ENCODE results near the gene MRAS.
"Not testable (repeated sequence)": the region's sequence is repeated elsewhere in the genome, so short reads cannot be mapped to it uniquely, and the experiment has no call there.

Gene MRAS

DNA sequence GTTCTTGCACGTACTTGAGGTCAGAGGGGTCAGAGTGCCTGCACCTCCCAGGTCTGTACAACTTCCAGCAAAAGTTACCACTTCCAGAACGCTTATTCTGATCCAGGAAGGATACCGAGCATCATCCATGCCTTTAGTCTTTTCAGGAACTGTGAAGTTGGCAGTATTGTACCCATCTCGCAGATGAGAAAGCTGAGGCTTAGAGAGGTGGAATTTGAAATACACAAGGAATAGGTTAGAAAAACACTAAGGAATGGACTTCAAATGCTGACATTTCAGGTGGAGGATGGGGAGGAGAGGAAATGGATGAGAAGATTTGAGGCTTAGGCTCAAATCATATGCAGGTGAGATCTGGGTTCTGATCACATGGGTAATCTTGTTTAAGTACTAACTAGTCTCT, 97.3 kb downstream of the MRAS start:
- no peak overlapping the region for H3K4me3 ChIP-seq (ENCODE audit: low read depth, low read length)
- TF ChIP-seq CTCF (IDR thresholded peaks at IDR 0.05; ENCODE audit: low read depth, low read length): no peak

- TF ChIP-seq CTCF (IDR thresholded peaks at IDR 0.05; ENCODE audit: low read depth, low read length): no peak
- no peak overlapping the region for H3K4me3 ChIP-seq (ENCODE audit: low read depth, low read length)
Measured at GRCh38 chr3:138448631-138449030, 100.3 kb downstream of the MRAS start.

DNA sequence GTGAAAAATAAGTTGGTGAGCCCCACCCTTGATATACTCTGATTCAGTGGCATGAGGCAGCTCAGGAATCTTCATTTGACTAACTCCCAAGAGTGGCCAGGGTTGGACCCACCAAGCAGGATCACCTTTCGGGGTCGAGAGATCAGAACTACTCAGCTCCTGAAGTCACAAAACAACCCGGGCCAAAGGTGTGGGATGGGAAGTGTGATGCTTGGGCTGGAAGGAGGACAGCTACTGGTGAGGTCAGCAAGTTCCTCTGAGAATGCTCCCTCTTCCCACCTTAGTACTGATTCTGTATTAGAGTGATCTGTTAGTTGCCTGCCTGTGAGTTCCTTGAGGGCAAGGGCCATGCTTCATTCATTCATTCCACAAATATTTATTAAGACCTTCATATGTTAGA, 101.1 kb downstream of the MRAS start:
- no peak for TF ChIP-seq CTCF (IDR thresholded peaks at IDR 0.05; ENCODE audit: low read depth, low read length)
- H3K4me3 ChIP-seq (ENCODE audit: low read depth, low read length): no peak overlapping the region

DNA sequence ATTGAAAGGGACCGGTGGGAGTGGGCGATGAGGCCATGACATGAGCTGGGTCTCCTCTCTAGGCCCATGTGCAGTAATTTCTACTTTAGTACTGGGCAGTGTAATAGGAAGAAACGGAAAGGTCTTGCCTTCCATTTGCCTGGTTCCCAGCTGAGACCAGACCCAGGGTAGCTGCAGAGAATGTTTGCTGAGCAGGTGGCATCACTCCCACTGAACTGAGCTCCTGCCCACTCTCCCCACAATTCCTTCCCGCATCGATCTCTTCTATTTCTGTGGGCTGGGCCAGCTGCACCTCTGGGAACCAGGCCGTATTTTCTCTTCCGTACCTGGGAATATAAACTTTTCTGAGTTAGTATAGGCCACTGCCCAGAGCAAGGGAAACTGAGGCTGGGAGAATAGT, 101.8 kb downstream of the MRAS start:
- no peak for TF ChIP-seq CTCF (IDR thresholded peaks at IDR 0.05; ENCODE audit: low read depth, low read length)
- no peak overlapping the region for H3K4me3 ChIP-seq (ENCODE audit: low read depth, low read length)

DNA sequence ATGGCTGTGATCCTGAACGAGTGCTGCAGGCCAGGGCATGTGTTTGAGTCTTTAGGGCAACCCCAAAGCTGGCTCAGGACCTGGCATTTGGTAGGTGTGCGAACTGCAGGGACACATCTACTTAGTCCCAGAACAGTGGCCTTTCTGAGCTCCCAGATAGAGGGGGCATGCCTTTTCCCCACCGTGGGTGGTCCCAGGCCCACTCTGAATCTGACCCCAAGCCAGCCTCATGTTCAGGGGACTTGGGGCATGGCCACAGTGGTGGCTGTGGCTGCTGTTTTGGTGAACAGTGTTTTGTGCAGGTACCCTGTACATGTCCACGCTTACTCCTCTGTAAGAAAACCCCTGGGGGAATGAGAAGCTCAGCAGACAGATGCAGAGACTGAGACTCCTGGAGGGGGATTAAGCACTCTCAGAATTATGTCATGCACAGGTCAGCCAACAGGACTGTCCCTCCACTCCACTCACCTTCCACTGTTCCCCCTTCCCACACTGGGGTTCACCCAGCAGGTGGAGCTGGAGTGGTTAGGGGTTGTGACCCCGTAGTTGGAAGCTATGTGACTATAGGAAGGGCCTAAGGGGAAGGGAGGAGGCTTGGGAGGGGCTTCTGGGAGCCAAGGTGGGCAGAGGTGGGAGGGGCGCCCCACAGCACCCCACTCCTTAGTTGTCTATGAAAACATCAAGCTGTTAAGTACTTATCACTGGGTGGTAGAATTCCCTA, 102.5 kb downstream of the MRAS start:
- H3K4me3 ChIP-seq (ENCODE audit: low read depth, low read length): no peak overlapping the region
- no peak for TF ChIP-seq CTCF (IDR thresholded peaks at IDR 0.05; ENCODE audit: low read depth, low read length)

GRCh38 chr3:138451595-138452162, 103.3 kb downstream of the MRAS start:
- H3K4me3 ChIP-seq (ENCODE audit: low read depth, low read length): no peak overlapping the region
- TF ChIP-seq CTCF (IDR thresholded peaks at IDR 0.05; ENCODE audit: low read depth, low read length): no peak

DNA sequence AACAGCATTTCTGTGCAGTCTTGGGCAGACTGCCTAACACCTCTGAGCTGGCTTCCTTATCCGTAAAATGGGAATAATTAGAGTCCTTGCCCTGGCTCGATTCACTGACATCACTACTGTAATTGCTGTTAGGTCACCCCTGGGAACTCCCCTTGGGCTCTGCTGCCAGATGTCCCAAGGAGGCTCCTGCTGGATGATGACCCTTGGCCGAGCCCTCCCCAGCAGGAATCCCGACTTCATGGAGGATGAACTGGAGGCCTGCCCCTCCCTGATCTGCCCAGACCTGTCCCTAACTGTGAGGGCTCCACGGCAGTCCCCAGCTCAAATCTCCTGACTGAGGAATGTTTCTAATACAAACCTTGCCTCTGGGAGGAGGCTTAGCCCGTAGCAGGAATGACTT, 104.1 kb downstream of the MRAS start:
- no peak for TF ChIP-seq CTCF (IDR thresholded peaks at IDR 0.05; ENCODE audit: low read depth, low read length)
- H3K4me3 ChIP-seq (ENCODE audit: low read depth, low read length): no peak overlapping the region

DNA sequence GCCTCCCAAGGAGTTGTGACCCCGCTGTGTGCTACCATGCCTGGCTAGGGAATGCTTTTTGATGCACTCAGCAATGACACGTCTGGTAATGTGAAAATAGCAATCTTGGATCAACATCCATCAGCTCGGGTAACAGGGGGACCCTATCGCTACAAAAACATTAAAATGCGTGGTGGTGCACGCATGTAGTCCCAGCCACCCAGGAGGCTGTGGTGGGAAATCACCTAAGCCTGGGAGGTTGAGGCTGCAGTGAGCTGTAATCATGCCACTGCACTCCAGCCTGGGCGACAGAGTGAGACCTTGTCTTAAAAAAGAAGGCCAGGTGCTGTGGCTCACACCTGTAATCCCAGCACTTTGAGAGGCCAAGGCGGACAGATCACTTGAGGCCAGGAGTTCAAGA, 105.6 kb downstream of the MRAS start:
- H3K4me3 ChIP-seq (ENCODE audit: low read depth, low read length): not testable (repeated sequence)
